HG03066 (cell line): ENCODE measurements around the gene HBA1.
"Not testable (repeated sequence)": the region's sequence is repeated elsewhere in the genome, so short reads cannot be mapped to it uniquely, and the experiment has no call there.

Experiments
- ATAC-seq: cut with Tn5 transposase; IDR thresholded peaks from one replicate; pipeline ENCODE4 v1.9.1; 2021; ENCODE audit warnings: low read depth; ENCODE audit not compliant: unreplicated experiment

The HBA1 gene

DNA sequence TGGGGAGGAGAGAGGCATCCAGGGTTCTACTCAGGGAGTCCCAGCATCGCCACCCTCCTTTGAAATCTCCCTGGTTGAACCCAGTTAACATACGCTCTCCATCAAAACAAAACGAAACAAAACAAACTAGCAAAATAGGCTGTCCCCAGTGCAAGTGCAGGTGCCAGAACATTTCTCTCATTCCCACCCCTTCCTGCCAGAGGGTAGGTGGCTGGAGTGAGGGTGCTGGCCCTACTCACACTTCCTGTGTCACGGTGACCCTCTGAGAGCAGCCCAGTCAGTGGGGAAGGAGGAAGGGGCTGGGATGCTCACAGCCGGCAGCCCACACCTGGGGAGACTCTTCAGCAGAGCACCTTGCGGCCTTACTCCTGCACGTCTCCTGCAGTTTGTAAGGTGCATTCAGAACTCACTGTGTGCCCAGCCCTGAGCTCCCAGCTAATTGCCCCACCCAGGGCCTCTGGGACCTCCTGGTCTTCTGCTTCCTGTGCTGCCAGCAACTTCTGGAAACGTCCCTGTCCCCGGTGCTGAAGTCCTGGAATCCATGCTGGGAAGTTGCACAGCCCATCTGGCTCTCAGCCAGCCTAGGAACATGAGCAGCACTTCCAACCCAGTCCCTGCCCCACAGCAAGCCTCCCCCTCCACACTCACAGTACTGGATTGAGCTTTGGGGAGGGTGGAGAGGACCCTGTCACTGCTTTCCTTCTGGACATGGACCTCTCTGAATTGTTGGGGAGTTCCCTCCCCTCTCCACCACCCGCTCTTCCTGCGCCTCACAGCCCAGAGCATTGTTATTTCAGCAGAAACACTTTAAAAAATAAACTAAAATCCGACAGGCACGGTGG, 2.3 kb upstream of the HBA1 start:
- ATAC-seq, result not testable (repeated sequence)

DNA sequence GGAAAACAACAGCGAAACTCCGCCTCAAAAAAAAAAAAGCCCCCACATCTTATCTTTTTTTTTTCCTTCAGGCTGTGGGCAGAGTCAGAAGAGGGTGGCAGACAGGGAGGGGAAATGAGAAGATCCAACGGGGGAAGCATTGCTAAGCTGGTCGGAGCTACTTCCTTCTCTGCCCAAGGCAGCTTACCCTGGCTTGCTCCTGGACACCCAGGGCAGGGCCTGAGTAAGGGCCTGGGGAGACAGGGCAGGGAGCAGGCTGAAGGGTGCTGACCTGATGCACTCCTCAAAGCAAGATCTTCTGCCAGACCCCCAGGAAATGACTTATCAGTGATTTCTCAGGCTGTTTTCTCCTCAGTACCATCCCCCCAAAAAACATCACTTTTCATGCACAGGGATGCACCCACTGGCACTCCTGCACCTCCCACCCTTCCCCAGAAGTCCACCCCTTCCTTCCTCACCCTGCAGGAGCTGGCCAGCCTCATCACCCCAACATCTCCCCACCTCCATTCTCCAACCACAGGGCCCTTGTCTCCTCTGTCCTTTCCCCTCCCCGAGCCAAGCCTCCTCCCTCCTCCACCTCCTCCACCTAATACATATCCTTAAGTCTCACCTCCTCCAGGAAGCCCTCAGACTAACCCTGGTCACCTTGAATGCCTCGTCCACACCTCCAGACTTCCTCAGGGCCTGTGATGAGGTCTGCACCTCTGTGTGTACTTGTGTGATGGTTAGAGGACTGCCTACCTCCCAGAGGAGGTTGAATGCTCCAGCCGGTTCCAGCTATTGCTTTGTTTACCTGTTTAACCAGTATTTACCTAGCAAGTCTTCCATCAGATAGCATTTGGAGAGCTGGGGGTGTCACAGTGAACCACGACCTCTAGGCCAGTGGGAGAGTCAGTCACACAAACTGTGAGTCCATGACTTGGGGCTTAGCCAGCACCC, 1.2 kb upstream of the HBA1 start:
- no peak for ATAC-seq

DNA sequence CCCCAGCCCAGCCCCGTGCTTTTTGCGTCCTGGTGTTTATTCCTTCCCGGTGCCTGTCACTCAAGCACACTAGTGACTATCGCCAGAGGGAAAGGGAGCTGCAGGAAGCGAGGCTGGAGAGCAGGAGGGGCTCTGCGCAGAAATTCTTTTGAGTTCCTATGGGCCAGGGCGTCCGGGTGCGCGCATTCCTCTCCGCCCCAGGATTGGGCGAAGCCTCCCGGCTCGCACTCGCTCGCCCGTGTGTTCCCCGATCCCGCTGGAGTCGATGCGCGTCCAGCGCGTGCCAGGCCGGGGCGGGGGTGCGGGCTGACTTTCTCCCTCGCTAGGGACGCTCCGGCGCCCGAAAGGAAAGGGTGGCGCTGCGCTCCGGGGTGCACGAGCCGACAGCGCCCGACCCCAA, 474 bp upstream of the HBA1 start:
- ATAC-seq, result not testable (repeated sequence)

DNA sequence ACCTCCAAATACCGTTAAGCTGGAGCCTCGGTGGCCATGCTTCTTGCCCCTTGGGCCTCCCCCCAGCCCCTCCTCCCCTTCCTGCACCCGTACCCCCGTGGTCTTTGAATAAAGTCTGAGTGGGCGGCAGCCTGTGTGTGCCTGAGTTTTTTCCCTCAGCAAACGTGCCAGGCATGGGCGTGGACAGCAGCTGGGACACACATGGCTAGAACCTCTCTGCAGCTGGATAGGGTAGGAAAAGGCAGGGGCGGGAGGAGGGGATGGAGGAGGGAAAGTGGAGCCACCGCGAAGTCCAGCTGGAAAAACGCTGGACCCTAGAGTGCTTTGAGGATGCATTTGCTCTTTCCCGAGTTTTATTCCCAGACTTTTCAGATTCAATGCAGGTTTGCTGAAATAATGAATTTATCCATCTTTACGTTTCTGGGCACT, 928 bp downstream of the HBA1 start:
- ATAC-seq, result no peak

DNA sequence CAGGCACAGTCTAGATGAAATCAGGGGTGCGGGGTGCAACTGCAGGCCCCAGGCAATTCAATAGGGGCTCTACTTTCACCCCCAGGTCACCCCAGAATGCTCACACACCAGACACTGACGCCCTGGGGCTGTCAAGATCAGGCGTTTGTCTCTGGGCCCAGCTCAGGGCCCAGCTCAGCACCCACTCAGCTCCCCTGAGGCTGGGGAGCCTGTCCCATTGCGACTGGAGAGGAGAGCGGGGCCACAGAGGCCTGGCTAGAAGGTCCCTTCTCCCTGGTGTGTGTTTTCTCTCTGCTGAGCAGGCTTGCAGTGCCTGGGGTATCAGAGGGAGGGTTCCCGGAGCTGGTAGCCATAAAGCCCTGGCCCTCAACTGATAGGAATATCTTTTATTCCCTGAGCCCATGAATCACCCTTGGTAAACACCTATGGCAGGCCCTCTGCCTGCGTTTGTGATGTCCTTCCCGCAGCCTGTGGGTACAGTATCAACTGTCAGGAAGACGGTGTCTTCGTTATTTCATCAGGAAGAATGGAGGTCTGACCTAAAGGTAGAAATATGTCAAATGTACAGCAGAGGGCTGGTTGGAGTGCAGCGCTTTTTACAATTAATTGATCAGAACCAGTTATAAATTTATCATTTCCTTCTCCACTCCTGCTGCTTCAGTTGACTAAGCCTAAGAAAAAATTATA, 1.6 kb downstream of the HBA1 start:
- no peak for ATAC-seq

DNA sequence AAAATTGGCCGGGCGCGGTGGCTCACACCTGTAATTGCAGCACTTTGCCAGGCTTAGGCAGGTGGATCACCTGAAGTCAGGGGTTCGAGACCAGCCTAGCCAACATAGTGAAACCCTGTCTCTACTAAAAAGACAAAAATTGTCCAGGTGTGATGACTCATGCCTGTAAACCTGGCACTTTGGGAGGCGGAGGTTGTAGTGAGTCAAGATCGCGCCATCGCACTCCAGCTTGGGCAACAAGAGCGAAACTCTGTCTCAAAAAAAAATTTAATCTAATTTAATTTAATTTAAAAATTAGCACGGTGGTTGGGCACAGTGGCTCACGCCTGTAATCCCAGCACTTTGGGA, 2.2 kb downstream of the HBA1 start:
- ATAC-seq, result no peak

DNA sequence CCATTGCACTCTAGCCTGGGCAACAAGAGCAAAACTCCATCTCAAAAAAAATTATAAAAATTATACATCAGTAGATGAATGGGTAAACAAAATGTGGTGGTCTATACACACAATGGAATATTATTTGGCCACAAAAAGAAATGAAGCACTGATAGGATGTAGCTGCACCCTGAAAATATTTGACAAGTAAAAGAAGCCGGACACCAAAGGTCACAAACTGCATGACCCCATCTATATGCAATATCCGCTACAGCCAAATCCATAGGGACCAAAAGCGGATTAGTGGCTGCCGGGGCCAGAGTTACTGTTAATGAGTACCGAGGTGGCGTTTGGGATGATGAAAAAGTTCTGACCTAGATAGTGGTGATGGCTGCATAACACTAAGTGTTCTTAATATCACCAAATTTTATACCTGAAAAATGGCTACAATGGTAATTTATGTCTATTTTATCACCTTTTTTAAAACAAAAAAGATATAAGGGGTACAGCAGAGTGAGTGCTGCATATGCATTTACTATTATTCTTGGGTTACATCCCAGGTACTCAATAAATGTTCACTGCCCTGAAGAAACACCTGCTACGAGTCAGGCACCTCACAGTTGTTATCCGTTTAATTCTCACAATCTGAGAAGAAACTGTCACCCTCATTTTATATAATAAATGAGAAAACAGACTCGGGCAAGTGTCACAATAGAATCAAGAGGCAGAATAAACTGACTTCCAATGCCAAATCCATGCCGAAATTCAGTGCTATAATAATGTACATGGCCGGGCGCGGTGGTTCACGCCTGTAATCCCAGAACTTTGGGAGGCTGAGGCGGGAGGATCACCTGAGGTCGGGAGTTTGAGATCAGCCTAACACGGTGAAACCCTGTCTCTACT, 3.0 kb downstream of the HBA1 start:
- ATAC-seq, result no peak

DNA sequence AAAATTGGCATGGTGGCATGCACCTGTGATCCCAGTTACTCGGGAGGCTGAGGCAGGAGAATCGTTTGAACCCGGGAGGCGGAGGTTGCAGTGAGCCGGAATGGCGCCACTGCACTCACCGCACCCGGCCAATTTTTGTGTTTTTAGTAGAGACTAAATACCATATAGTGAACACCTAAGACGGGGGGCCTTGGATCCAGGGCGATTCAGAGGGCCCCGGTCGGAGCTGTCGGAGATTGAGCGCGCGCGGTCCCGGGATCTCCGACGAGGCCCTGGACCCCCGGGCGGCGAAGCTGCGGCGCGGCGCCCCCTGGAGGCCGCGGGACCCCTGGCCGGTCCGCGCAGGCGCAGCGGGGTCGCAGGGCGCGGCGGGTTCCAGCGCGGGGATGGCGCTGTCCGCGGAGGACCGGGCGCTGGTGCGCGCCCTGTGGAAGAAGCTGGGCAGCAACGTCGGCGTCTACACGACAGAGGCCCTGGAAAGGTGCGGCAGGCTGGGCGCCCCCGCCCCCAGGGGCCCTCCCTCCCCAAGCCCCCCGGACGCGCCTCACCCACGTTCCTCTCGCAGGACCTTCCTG, 3.7 kb downstream of the HBA1 start, which contains the start of gene HBQ1:
Gene HBQ1, plus strand, starts transcription at position 359 of the 575 bp plus-strand sequence. Its CDS starts 28 bp downstream, at position 387.
- ATAC-seq, result no peak

DNA sequence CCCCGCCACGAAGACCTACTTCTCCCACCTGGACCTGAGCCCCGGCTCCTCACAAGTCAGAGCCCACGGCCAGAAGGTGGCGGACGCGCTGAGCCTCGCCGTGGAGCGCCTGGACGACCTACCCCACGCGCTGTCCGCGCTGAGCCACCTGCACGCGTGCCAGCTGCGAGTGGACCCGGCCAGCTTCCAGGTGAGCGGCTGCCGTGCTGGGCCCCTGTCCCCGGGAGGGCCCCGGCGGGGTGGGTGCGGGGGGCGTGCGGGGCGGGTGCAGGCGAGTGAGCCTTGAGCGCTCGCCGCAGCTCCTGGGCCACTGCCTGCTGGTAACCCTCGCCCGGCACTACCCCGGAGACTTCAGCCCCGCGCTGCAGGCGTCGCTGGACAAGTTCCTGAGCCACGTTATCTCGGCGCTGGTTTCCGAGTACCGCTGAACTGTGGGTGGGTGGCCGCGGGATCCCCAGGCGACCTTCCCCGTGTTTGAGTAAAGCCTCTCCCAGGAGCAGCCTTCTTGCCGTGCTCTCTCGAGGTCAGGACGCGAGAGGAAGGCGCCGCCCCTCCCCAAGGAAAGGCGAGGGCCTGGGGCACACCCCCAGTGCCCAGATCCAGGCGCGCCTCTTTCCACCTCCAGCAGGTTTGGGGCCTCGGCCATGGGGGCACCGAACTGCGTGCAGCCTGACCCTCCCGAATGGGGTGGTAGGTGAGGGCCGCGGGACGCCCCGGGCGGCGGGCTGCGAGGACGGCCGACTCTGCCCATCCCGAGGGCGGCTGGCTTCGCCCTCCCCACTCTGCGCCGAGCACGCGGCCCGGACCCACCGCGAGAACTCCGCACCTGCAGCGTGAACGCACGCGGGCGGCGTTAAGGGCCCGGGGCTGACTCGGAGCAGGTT, 4.4 kb downstream of the HBA1 start:
- no peak for ATAC-seq

DNA sequence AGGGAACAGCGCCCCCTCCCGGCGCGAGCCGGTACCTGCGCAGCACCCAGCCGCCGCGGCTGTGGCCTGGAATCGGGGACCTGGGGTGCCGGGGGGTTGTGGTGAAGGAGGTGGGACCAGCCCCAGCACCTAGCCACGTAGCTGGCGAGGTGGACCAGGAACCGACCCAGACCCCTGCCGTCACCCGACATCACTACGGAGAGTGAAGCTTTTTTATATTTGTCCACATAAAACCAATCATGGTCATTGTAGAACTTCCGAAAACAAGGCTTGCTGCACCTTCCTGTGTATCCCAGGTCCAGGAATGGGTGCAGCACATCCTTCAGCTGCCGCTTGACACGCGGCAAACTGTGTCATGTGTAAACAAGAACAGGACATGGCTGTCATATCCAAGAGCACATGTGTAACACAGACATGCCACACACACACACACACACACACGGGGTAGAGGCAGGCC, 5.1 kb downstream of the HBA1 start:
- no peak for ATAC-seq

GRCh38 chr16:183005-183404, 6.5 kb downstream of the HBA1 start:
- ATAC-seq, result no peak

DNA sequence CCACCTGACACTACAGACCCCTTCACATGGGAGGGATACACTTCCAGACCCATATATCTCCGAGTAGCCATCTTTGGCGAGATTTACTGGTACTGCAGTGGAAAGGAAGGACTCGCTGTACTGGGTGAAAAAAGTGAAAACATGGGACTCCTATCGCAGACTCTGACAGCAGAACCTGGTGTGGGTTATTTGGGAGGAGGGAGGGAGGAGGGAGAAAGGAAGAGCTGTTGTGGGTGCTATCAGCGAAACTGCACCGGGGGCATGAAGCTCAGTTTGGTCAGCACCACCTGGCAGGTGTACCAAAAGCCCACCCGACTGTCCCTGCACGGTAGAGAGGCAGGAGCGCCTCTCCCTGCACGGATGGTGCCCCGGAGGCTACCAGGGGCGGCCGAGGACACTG, 8.7 kb downstream of the HBA1 start:
- no peak for ATAC-seq

GRCh38 chr16:185691-186090, 9.2 kb downstream of the HBA1 start:
- no peak for ATAC-seq

GRCh38 chr16:187330-187729, 10.8 kb downstream of the HBA1 start:
- no peak for ATAC-seq

DNA sequence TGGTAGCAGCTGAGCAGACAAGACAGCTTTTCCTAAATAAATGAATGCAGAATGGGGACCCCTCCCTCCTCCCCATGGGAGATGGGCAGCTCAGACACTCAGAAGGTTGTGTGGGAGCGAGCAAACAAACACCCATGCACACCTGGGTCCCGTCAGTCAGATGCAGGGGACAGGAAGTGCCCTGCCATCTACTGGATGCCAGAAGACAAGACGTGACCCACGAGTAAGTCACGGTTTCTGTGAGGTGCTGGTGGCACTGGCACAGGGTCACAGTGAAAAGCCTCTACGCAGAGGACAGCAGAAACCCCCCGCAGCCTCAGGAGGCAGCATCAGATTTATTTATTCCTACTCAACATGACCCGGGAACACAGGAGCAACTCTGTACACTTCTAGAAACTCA, 12.2 kb downstream of the HBA1 start:
- no peak for ATAC-seq

DNA sequence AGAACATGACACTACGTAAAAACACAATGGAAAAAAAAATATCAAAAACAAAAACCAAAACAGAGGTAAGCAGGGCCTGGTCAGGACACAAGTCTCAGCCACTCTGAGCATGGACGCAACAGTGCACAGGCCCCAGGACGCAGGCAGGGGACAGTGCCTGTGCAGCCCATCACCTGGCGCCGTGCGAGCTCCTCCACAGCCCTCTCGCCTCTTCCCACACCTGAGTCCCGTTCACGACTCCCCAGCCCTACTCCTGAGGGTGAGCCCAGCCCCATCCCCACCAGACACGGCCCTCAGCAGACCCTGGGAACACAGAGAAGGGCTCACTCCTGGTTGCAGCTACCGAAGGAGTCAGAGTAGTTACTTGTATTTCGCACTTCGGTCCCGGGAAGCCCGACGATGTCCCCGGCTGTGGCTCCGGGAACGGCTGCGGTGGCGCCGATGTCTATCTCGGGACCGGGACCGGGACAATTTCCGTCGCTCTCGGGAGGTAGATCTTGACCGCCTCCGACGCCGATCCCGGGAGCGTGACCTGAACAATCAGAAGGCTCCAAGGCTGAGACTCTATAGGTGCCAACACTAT, 13.2 kb downstream of the HBA1 start:
- no peak for ATAC-seq

DNA sequence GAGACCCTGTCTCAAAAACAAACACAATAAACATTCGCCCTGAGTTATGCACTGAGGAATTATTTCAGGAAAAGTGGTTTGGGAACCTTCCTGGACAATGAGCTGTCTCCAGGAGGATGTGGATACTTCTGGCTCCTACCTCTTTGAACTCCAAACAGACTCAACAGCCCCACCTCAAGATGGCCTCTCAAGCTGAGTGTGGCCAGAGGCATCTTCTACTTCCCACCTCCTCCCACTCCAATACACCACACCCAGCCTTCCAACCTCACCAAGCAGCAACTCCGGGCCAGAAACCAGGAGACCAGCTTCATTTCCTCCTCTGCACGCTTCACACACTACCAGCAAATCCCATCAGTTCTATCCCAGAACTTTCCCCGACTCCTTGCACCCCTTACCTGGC, 15.4 kb downstream of the HBA1 start:
- no peak for ATAC-seq

DNA sequence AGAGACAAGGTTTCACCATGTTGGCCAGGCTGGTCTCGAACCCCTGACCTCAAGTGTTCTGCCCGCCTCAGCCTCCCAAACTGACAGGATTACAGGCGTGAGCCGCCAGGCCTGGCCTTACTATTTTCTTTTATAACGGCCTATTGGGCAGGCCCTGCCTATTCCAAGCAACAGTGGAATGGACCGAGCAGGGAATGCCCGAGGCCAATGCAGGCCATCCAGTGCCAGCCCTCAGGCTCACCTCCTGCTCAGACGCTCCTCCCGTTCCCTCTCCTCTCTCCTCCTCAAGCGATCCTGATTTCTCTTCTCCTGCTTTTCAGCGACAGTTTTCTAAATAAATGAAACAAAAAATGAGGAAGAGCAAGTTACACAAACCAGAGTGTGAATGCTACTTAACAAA, 16.2 kb downstream of the HBA1 start:
- ATAC-seq, result no peak
